NT2/D1 (cell line): Measurements from ENCODE around the gene TBC1D22B.

Experiments
- DNase-seq: peaks from one replicate; pipeline ENCODE4 v3.0.0-alpha.2; 2011; ENCODE audit warnings: low read depth, low spot score
- H3K27me3 ChIP-seq: 2 replicates; pipeline ENCODE4 v1.6.0; 2011; ENCODE audit warnings: mild to moderate bottlenecking; ENCODE audit not compliant: insufficient read length, insufficient read depth
- H3K36me3 ChIP-seq: 2 replicates; pipeline ENCODE4 v1.6.1; 2011; ENCODE audit warnings: mild to moderate bottlenecking, low read length, mixed read lengths; ENCODE audit not compliant: insufficient read depth, insufficient read length
- H3K4me1 ChIP-seq: 2 replicates; pipeline ENCODE4 v1.5.1; 2011; ENCODE audit not compliant: insufficient read depth, insufficient read length
- H3K4me3 ChIP-seq: 2 replicates; pipeline ENCODE4 v1.5.1; 2011; ENCODE audit warnings: low read depth; ENCODE audit not compliant: insufficient read length
- H3K9ac ChIP-seq: 2 replicates; pipeline ENCODE4 v1.6.0; 2011; ENCODE audit warnings: low read depth; ENCODE audit not compliant: insufficient read length
- H3K9me3 ChIP-seq: 2 replicates; pipeline ENCODE4 v1.5.1; 2011; ENCODE audit warnings: mild to moderate bottlenecking, low read length; ENCODE audit not compliant: insufficient read depth
- SUZ12 ChIP-seq: IDR thresholded peaks from 2 replicates; pipeline ENCODE4 v1.6.1; 2011; ENCODE audit not compliant: insufficient read length, insufficient read depth; ENCODE audit errors: extremely low read depth
- YY1 ChIP-seq: IDR thresholded peaks from 2 replicates; pipeline ENCODE4 v1.6.1; 2011; ENCODE audit not compliant: insufficient read length, insufficient read depth
- ZNF274 ChIP-seq: IDR thresholded peaks from 2 replicates; pipeline ENCODE4 v1.6.1; 2011; ENCODE audit warnings: mild to moderate bottlenecking, low read depth, low read length

The TBC1D22B gene

GRCh38 chr6:37366910-37367309 is 109.3 kb downstream of the TBC1D22B start:
- no peak for TF ChIP-seq YY1
- no peak for TF ChIP-seq ZNF274
- TF ChIP-seq SUZ12, result no peak

DNA sequence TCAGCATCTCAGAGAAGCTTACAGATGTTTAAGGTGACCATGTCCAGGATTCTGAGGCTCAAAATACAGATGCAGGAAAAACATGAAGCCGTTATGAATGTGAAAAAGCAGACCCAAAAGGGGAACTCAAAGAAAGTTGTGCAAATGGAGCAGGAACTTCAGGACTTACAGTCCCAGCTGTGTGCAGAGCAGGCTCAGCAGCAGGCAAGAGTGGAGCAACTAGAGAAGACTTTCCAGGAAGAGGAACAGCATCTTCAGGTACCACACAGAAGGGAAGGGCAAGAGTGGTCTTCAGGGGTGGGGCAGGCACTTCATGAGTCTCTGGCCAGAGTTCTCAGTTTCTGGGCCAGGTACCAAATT is 111.4 kb downstream of the TBC1D22B start:
- peaks cover 39% of the 10 kb centered on the region for H3K36me3 ChIP-seq

More at GRCh38 chr6:37366910-37367309, 109.3 kb downstream of the TBC1D22B start:
- Histone ChIP-seq H3K27me3 (no peaks in the 10 kb centered on the region), H3K4me1 (no peaks in the 10 kb centered on the region), H3K9ac (no peak overlapping the region), H3K9me3 (no peaks in the 10 kb centered on the region), H3K4me3 (no peak overlapping the region), H3K36me3 (peaks cover 47% of the 10 kb centered on the region)
- DNase-seq, result no peak

GRCh38 chr6:37369321-37370201 is 112.0 kb downstream of the TBC1D22B start:
- peaks cover 44% of the 10 kb centered on the region for H3K36me3 ChIP-seq
- no peaks in the 10 kb centered on the region for H3K9me3 ChIP-seq
- no peaks in the 10 kb centered on the region for H3K27me3 ChIP-seq
- H3K4me3 ChIP-seq, result no peak overlapping the region
- no peak for DNase-seq
- H3K4me1 ChIP-seq, result no peaks in the 10 kb centered on the region
- no peak for TF ChIP-seq YY1
- TF ChIP-seq ZNF274, result no peak
- no peak for TF ChIP-seq SUZ12
- no peak overlapping the region for H3K9ac ChIP-seq

More for the DNA sequence above, 111.4 kb downstream of the TBC1D22B start:
- Histone ChIP-seq H3K9me3 (no peaks in the 10 kb centered on the region), H3K27me3 (no peaks in the 10 kb centered on the region), H3K4me1 (no peaks in the 10 kb centered on the region), H3K9ac (no peak overlapping the region), H3K4me3 (no peak overlapping the region)
- DNase-seq, result no peak
- TF ChIP-seq SUZ12, result no peak
- no peak for TF ChIP-seq YY1
- TF ChIP-seq ZNF274, result no peak

DNA sequence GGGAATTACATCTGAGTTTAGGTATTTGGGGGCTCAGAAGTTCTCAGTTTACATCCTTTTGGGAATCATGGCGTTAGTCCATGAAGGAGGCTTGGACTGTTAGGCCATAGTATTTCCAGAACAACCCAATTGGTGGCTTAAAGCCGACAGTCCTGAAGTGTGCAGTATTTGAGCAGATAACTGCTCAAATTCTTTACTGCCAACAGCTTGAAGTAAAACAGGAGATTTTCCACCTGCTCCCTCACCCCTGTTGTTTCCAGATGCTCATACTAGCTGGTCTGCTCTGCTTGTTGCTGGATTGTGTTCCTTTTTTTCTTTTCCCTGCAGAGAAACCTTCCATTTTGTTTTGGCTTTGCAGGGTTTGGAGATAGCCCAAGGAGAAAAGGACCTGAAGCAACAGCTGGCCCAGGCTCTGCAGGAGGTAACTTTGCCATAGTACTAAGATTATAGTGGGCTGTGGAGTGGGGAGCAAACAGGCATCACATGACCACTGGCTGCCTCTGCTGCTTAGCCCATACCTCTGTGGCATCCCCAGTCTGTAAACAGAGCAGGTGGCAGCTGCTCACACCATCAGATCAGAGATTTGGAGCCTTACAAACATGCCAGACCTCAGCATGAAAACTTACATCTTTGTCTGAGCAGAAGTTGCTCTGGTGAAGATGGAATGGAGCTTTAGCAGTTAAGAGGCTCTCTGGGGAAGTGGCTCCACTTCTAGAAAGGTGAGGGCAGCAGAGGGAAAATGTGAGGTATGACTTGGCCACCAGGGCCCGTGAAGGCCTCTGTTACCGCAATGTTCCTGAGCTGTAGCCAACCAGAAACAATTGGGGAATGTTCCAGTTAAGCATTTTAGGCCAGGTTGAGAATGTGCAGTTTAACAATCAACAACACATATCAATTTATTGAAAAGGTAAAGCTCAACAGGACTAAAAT is 113.8 kb downstream of the TBC1D22B start:
- no peaks in the 10 kb centered on the region for H3K9me3 ChIP-seq
- no peak for TF ChIP-seq SUZ12
- TF ChIP-seq YY1, result no peak
- no peak for TF ChIP-seq ZNF274
- DNase-seq, result no peak
- H3K9ac ChIP-seq, result no peak overlapping the region
- H3K36me3 ChIP-seq, result peaks cover 60% of the 10 kb centered on the region
- H3K27me3 ChIP-seq, result no peaks in the 10 kb centered on the region
- no peak overlapping the region for H3K4me3 ChIP-seq
- no peaks in the 10 kb centered on the region for H3K4me1 ChIP-seq

GRCh38 chr6:37372116-37372515 is 114.5 kb downstream of the TBC1D22B start:
- no peaks in the 10 kb centered on the region for H3K27me3 ChIP-seq
- no peak for DNase-seq
- TF ChIP-seq ZNF274 (no peak), SUZ12 (no peak), YY1 (no peak)
- peaks cover 65% of the 10 kb centered on the region for H3K36me3 ChIP-seq
- H3K9me3 ChIP-seq, result no peaks in the 10 kb centered on the region
- H3K4me1 ChIP-seq, result no peaks in the 10 kb centered on the region
- H3K4me3 ChIP-seq, result no peak overlapping the region
- no peak overlapping the region for H3K9ac ChIP-seq

GRCh38 chr6:37373822-37374471 is 116.4 kb downstream of the TBC1D22B start:
- Histone ChIP-seq H3K4me1 (no peaks in the 10 kb centered on the region), H3K9ac (no peak overlapping the region), H3K36me3 (peaks cover 61% of the 10 kb centered on the region), H3K9me3 (no peaks in the 10 kb centered on the region), H3K4me3 (no peak overlapping the region), H3K27me3 (no peaks in the 10 kb centered on the region)
- TF ChIP-seq ZNF274 (no peak), YY1 (no peak), SUZ12 (no peak)
- DNase-seq, result no peak

DNA sequence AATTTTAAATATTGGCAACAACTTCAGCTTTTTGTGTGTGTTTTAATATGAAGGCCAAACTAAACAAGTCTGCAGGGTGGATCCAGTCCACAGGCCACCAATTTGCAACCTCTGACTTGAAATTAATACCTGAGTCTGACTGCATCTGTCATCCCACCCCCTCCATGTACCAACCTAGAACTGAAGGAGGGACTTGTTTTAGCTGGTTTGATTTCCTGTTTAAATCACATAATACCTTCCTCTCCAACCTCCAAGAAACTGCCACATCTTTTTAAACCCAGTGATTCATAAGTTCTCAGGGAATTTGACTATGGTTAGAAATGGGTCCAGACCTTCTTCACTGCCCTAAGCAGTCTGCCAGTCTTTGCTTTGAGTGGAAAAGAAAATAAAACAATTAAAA is 117.8 kb downstream of the TBC1D22B start:
- DNase-seq, result no peak
- Histone ChIP-seq H3K9me3 (no peaks in the 10 kb centered on the region), H3K27me3 (no peaks in the 10 kb centered on the region), H3K4me1 (no peaks in the 10 kb centered on the region), H3K9ac (no peak overlapping the region), H3K4me3 (no peak overlapping the region), H3K36me3 (peaks cover 66% of the 10 kb centered on the region)
- TF ChIP-seq ZNF274 (no peak), YY1 (no peak), SUZ12 (no peak)
